ENCODE results near the gene SREBF2. TPM values are rescaled to one million over a fixed set of nuclear protein-coding genes. Genes with fewer than 3 reads are reported as not detected.

SREBF2 gene
- total and polyA plus RNA-seq, 9 of the 15 experiments (the other 6 are each of a cell fraction or from before 2014, with no cell fraction given) = 1.1 to 84.2 (median 26.9) TPM

GRCh38 chr22:41883400-41883799 is 50.5 kb downstream of the SREBF2 start (continued):
- no peak for TF ChIP-seq RERE (CRISPR knock-in tag; IDR thresholded peaks at IDR 0.05; ENCODE audit: borderline replicate concordance)
- TF ChIP-seq ZKSCAN3 (CRISPR knock-in tag; IDR thresholded peaks at IDR 0.05) = no peak
- TF ChIP-seq ELK1 (CRISPR knock-in tag; IDR thresholded peaks at IDR 0.05) = no peak
- no peak for TF ChIP-seq MCM3 (IDR thresholded peaks at IDR 0.05)
- TF ChIP-seq ZNF586 (CRISPR knock-in tag; conservative IDR thresholded peaks at IDR 0.05) = no peak
- no peak for TF ChIP-seq ARID3A (IDR thresholded peaks at IDR 0.05; ENCODE audit: borderline replicate concordance, low read depth, low read length)
- no peak for TF ChIP-seq ZNF282 (CRISPR knock-in tag; IDR thresholded peaks at IDR 0.05)
- TF ChIP-seq COPS2 (conservative IDR thresholded peaks at IDR 0.05) = no peak
- TF ChIP-seq CEBPZ (IDR thresholded peaks at IDR 0.05; ENCODE audit: borderline replicate concordance, low read depth, low read length) = no peak
- TF ChIP-seq TEAD1 (CRISPR knock-in tag; IDR thresholded peaks at IDR 0.05) = no peak
- no peak for TF ChIP-seq TFAP4 (CRISPR knock-in tag; IDR thresholded peaks at IDR 0.05; ENCODE audit: borderline replicate concordance)
- TF ChIP-seq SETDB1 (IDR thresholded peaks at IDR 0.05; ENCODE audit: low read length) = no peak
- no peak for TF ChIP-seq ZNF143 (CRISPR knock-in tag; IDR thresholded peaks at IDR 0.05)
